ENCODE measurements around the gene IFIH1.

DNA sequence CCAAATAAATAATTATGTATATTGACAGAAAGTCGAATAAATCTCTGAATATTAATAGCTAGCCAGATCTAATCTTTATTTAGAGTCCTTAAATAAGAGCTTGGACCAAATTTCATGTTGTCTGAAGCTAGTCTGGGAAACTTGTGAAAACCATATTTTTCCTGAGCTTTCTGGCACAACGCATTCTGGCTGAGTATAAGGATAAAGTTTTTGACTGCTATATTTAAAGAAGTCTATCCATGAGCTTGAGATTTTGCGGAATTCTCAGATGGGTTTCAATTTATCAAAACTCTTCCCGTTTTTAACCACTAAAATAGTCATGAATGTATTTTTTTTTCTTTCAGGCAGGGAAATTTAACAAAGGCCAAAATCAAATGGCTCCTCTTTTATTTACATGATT is 99.1 kb downstream of the IFIH1 start:
- TF ChIP-seq, protein P1, sequence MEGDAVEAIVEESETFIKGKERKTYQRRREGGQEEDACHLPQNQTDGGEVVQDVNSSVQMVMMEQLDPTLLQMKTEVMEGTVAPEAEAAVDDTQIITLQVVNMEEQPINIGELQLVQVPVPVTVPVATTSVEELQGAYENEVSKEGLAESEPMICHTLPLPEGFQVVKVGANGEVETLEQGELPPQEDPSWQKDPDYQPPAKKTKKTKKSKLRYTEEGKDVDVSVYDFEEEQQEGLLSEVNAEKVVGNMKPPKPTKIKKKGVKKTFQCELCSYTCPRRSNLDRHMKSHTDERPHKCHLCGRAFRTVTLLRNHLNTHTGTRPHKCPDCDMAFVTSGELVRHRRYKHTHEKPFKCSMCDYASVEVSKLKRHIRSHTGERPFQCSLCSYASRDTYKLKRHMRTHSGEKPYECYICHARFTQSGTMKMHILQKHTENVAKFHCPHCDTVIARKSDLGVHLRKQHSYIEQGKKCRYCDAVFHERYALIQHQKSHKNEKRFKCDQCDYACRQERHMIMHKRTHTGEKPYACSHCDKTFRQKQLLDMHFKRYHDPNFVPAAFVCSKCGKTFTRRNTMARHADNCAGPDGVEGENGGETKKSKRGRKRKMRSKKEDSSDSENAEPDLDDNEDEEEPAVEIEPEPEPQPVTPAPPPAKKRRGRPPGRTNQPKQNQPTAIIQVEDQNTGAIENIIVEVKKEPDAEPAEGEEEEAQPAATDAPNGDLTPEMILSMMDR (IDR thresholded peaks at IDR 0.05) = no peak
- TF ChIP-seq ZFX (IDR thresholded peaks at IDR 0.05; ENCODE audit: borderline replicate concordance) = no peak
